ENCODE results near the gene ACSM3.
"Not testable (repeated sequence)": the region's sequence is repeated elsewhere in the genome, so short reads cannot be mapped to it uniquely, and the experiment has no call there.

Gene ACSM3

GRCh38 chr16:20760346-20760745, 3.5 kb upstream of the ACSM3 start:
- H3K4me1 ChIP-seq (ENCODE audit: insufficient read depth, low read length): no peaks in the 10 kb centered on the region
- no peaks in the 10 kb centered on the region for H3K36me3 ChIP-seq (ENCODE audit: insufficient read depth, low read depth, low read length)
- H3K9ac ChIP-seq (ENCODE audit: low read depth, low read length): no peak overlapping the region
- no peaks in the 10 kb centered on the region for H3K27me3 ChIP-seq (ENCODE audit: insufficient read depth, low read length)
- H3K9me3 ChIP-seq (ENCODE audit: insufficient read depth, low read depth, low read length): 0 out of 2 replicates have a peak, but pooled peaks cover 3% of the 10 kb centered on the region
- no peak overlapping the region for H3K27ac ChIP-seq (ENCODE audit: low read length)
- H3K4me3 ChIP-seq (ENCODE audit: low read length): no peak overlapping the region

GRCh38 chr16:20761175-20761574, 2.6 kb upstream of the ACSM3 start:
- Histone ChIP-seq H3K9me3 (ENCODE audit: insufficient read depth, low read depth, low read length) (0 out of 2 replicates have a peak, but pooled peaks cover 3% of the 10 kb centered on the region), H3K36me3 (ENCODE audit: insufficient read depth, low read depth, low read length) (no peaks in the 10 kb centered on the region), H3K27me3 (ENCODE audit: insufficient read depth, low read length) (no peaks in the 10 kb centered on the region), H3K4me1 (ENCODE audit: insufficient read depth, low read length) (no peaks in the 10 kb centered on the region), H3K9ac (ENCODE audit: low read depth, low read length) (no peak overlapping the region), H3K4me3 (ENCODE audit: low read length) (no peak overlapping the region), H3K27ac (ENCODE audit: low read length) (no peak overlapping the region)

- Histone ChIP-seq H3K36me3 (ENCODE audit: insufficient read depth, low read depth, low read length) (no peaks in the 10 kb centered on the region), H3K9me3 (ENCODE audit: insufficient read depth, low read depth, low read length) (0 out of 2 replicates have a peak, but pooled peaks cover 3% of the 10 kb centered on the region), H3K9ac (ENCODE audit: low read depth, low read length) (no peak overlapping the region), H3K4me3 (ENCODE audit: low read length) (no peak overlapping the region), H3K27me3 (ENCODE audit: insufficient read depth, low read length) (no peaks in the 10 kb centered on the region), H3K4me1 (ENCODE audit: insufficient read depth, low read length) (no peaks in the 10 kb centered on the region), H3K27ac (ENCODE audit: low read length) (no peak overlapping the region)
These were observed 1.2 kb upstream of the ACSM3 start for GRCh38 chr16:20762404-20763123.

GRCh38 chr16:20764448-20764847, 634 bp downstream of the ACSM3 start:
- H3K9me3 ChIP-seq (ENCODE audit: insufficient read depth, low read depth, low read length); H3K27ac ChIP-seq (ENCODE audit: low read length); H3K27me3 ChIP-seq (ENCODE audit: insufficient read depth, low read length); H3K4me3 ChIP-seq (ENCODE audit: low read length); H3K36me3 ChIP-seq (ENCODE audit: insufficient read depth, low read depth, low read length); H3K9ac ChIP-seq (ENCODE audit: low read depth, low read length); H3K4me1 ChIP-seq (ENCODE audit: insufficient read depth, low read length): not testable (repeated sequence)

GRCh38 chr16:20765732-20766131, 1.9 kb downstream of the ACSM3 start:
- Histone ChIP-seq H3K27me3 (ENCODE audit: insufficient read depth, low read length) (no peaks in the 10 kb centered on the region), H3K4me3 (ENCODE audit: low read length) (no peak overlapping the region), H3K4me1 (ENCODE audit: insufficient read depth, low read length) (no peaks in the 10 kb centered on the region), H3K9ac (ENCODE audit: low read depth, low read length) (no peak overlapping the region), H3K36me3 (ENCODE audit: insufficient read depth, low read depth, low read length) (no peaks in the 10 kb centered on the region), H3K27ac (ENCODE audit: low read length) (no peak overlapping the region), H3K9me3 (ENCODE audit: insufficient read depth, low read depth, low read length) (0 out of 2 replicates have a peak, but pooled peaks cover 3% of the 10 kb centered on the region)

GRCh38 chr16:20766294-20766693, 2.5 kb downstream of the ACSM3 start:
- Histone ChIP-seq H3K9me3 (ENCODE audit: insufficient read depth, low read depth, low read length) (0 out of 2 replicates have a peak, but pooled peaks cover 3% of the 10 kb centered on the region), H3K27ac (ENCODE audit: low read length) (no peak overlapping the region), H3K4me1 (ENCODE audit: insufficient read depth, low read length) (no peaks in the 10 kb centered on the region), H3K4me3 (ENCODE audit: low read length) (no peak overlapping the region), H3K9ac (ENCODE audit: low read depth, low read length) (no peak overlapping the region), H3K27me3 (ENCODE audit: insufficient read depth, low read length) (no peaks in the 10 kb centered on the region), H3K36me3 (ENCODE audit: insufficient read depth, low read depth, low read length) (no peaks in the 10 kb centered on the region)

GRCh38 chr16:20767577-20767976, 3.8 kb downstream of the ACSM3 start:
- H3K27ac ChIP-seq (ENCODE audit: low read length): no peak overlapping the region
- H3K4me3 ChIP-seq (ENCODE audit: low read length): no peak overlapping the region

GRCh38 chr16:20768121-20768520, 4.3 kb downstream of the ACSM3 start:
- Histone ChIP-seq H3K36me3 (ENCODE audit: insufficient read depth, low read depth, low read length) (no peaks in the 10 kb centered on the region), H3K4me3 (ENCODE audit: low read length) (no peak overlapping the region), H3K4me1 (ENCODE audit: insufficient read depth, low read length) (no peaks in the 10 kb centered on the region), H3K9ac (ENCODE audit: low read depth, low read length) (no peak overlapping the region), H3K27ac (ENCODE audit: low read length) (no peak overlapping the region), H3K9me3 (ENCODE audit: insufficient read depth, low read depth, low read length) (no peaks in the 10 kb centered on the region), H3K27me3 (ENCODE audit: insufficient read depth, low read length) (no peaks in the 10 kb centered on the region)

More at GRCh38 chr16:20767577-20767976, 3.8 kb downstream of the ACSM3 start:
- H3K36me3 ChIP-seq (ENCODE audit: insufficient read depth, low read depth, low read length): no peaks in the 10 kb centered on the region
- 0 out of 2 replicates have a peak, but pooled peaks cover under 1% of the 10 kb centered on the region for H3K9me3 ChIP-seq (ENCODE audit: insufficient read depth, low read depth, low read length)
- H3K9ac ChIP-seq (ENCODE audit: low read depth, low read length): no peak overlapping the region
- H3K27me3 ChIP-seq (ENCODE audit: insufficient read depth, low read length): no peaks in the 10 kb centered on the region
- H3K4me1 ChIP-seq (ENCODE audit: insufficient read depth, low read length): no peaks in the 10 kb centered on the region

GRCh38 chr16:20768818-20769217, 5.0 kb downstream of the ACSM3 start:
- H3K27ac ChIP-seq (ENCODE audit: low read length): no peak overlapping the region
- H3K9ac ChIP-seq (ENCODE audit: low read depth, low read length): no peak overlapping the region
- no peaks in the 10 kb centered on the region for H3K36me3 ChIP-seq (ENCODE audit: insufficient read depth, low read depth, low read length)
- no peaks in the 10 kb centered on the region for H3K9me3 ChIP-seq (ENCODE audit: insufficient read depth, low read depth, low read length)
- H3K4me1 ChIP-seq (ENCODE audit: insufficient read depth, low read length): no peaks in the 10 kb centered on the region
- H3K4me3 ChIP-seq (ENCODE audit: low read length): no peak overlapping the region
- H3K27me3 ChIP-seq (ENCODE audit: insufficient read depth, low read length): no peaks in the 10 kb centered on the region

- H3K27me3 ChIP-seq (ENCODE audit: insufficient read depth, low read length): no peaks in the 10 kb centered on the region
- H3K4me1 ChIP-seq (ENCODE audit: insufficient read depth, low read length): no peaks in the 10 kb centered on the region
- no peak overlapping the region for H3K4me3 ChIP-seq (ENCODE audit: low read length)
These were observed 9.9 kb downstream of the ACSM3 start for GRCh38 chr16:20773679-20774078.

GRCh38 chr16:20774703-20775362, 11.0 kb downstream of the ACSM3 start:
- Histone ChIP-seq H3K36me3 (ENCODE audit: insufficient read depth, low read depth, low read length) (no peaks in the 10 kb centered on the region), H3K27me3 (ENCODE audit: insufficient read depth, low read length) (no peaks in the 10 kb centered on the region), H3K4me1 (ENCODE audit: insufficient read depth, low read length) (no peaks in the 10 kb centered on the region), H3K4me3 (ENCODE audit: low read length) (no peak overlapping the region), H3K9me3 (ENCODE audit: insufficient read depth, low read depth, low read length) (no peaks in the 10 kb centered on the region), H3K27ac (ENCODE audit: low read length) (no peak overlapping the region), H3K9ac (ENCODE audit: low read depth, low read length) (no peak overlapping the region)

More at GRCh38 chr16:20773679-20774078, 9.9 kb downstream of the ACSM3 start:
- no peak overlapping the region for H3K9ac ChIP-seq (ENCODE audit: low read depth, low read length)
- no peaks in the 10 kb centered on the region for H3K36me3 ChIP-seq (ENCODE audit: insufficient read depth, low read depth, low read length)
- H3K27ac ChIP-seq (ENCODE audit: low read length): no peak overlapping the region
- no peaks in the 10 kb centered on the region for H3K9me3 ChIP-seq (ENCODE audit: insufficient read depth, low read depth, low read length)

- Histone ChIP-seq H3K4me3 (ENCODE audit: low read length) (no peak overlapping the region), H3K4me1 (ENCODE audit: insufficient read depth, low read length) (no peaks in the 10 kb centered on the region), H3K36me3 (ENCODE audit: insufficient read depth, low read depth, low read length) (no peaks in the 10 kb centered on the region), H3K27ac (ENCODE audit: low read length) (no peak overlapping the region), H3K27me3 (ENCODE audit: insufficient read depth, low read length) (no peaks in the 10 kb centered on the region), H3K9me3 (ENCODE audit: insufficient read depth, low read depth, low read length) (no peaks in the 10 kb centered on the region), H3K9ac (ENCODE audit: low read depth, low read length) (no peak overlapping the region)
These were observed 17.9 kb downstream of the ACSM3 start for GRCh38 chr16:20781697-20782096.
